Measurements from ENCODE around the gene P2RX7.

The P2RX7 gene

DNA sequence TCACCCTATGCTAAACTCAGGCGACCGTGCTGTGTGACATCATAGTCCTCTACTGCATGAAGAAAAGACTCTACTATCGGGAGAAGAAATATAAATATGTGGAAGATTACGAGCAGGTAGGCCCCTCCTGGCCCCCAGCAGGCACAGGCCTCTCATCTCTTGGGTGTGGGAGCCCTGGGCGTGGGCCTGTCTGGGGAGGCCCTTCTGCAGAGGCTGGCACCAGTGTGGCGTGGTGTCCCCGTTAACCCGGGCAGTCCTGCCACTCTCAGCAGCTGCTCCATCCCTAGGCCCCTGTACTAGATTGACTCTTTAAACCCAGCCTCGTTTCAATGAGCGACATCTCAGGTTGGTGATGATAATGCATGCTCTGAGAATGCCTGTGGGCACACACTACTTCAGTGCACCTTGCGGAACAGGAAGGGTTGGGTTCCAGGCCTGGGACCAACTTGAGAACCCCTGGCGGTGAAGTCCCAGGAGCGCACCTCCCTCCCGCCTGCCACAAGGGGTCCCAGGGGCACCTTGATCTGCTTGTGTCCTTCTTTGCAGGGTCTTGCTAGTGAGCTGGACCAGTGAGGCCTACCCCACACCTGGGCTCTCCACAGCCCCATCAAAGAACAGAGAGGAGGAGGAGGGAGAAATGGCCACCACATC lies 100.4 kb downstream of the P2RX7 start:
- ATAC-seq = no peak
- TF ChIP-seq TCF4 (CRISPR knock-in tag; IDR thresholded peaks at IDR 0.05; ENCODE audit: borderline replicate concordance) (no peak), ZC3H10 (CRISPR knock-in tag; IDR thresholded peaks at IDR 0.05) (no peak)
- TF ChIP-seq, protein P1, sequence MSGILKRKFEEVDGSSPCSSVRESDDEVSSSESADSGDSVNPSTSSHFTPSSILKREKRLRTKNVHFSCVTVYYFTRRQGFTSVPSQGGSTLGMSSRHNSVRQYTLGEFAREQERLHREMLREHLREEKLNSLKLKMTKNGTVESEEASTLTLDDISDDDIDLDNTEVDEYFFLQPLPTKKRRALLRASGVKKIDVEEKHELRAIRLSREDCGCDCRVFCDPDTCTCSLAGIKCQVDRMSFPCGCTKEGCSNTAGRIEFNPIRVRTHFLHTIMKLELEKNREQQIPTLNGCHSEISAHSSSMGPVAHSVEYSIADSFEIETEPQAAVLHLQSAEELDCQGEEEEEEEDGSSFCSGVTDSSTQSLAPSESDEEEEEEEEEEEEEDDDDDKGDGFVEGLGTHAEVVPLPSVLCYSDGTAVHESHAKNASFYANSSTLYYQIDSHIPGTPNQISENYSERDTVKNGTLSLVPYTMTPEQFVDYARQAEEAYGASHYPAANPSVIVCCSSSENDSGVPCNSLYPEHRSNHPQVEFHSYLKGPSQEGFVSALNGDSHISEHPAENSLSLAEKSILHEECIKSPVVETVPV (CRISPR knock-in tag; IDR thresholded peaks at IDR 0.05) = no peak

DNA sequence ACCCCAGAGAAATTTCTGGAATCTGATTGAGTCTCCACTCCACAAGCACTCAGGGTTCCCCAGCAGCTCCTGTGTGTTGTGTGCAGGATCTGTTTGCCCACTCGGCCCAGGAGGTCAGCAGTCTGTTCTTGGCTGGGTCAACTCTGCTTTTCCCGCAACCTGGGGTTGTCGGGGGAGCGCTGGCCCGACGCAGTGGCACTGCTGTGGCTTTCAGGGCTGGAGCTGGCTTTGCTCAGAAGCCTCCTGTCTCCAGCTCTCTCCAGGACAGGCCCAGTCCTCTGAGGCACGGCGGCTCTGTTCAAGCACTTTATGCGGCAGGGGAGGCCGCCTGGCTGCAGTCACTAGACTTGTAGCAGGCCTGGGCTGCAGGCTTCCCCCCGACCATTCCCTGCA lies 100.9 kb downstream of the P2RX7 start:
- ATAC-seq = no peak
- TF ChIP-seq ZC3H10 (CRISPR knock-in tag; IDR thresholded peaks at IDR 0.05) (no peak), ZFP30 (CRISPR knock-in tag; IDR thresholded peaks at IDR 0.05) (no peak), TCF4 (CRISPR knock-in tag; IDR thresholded peaks at IDR 0.05; ENCODE audit: borderline replicate concordance) (no peak), GLIS3 (CRISPR knock-in tag; IDR thresholded peaks at IDR 0.05) (no peak), PPARA (CRISPR knock-in tag; IDR thresholded peaks at IDR 0.05; ENCODE audit: borderline replicate concordance) (no peak), ZFP3 (CRISPR knock-in tag; IDR thresholded peaks at IDR 0.05) (no peak), TOX (CRISPR knock-in tag; IDR thresholded peaks at IDR 0.05; ENCODE audit: borderline replicate concordance) (no peak), ZNF8 (CRISPR knock-in tag; IDR thresholded peaks at IDR 0.05) (no peak), OSR1 (CRISPR knock-in tag; IDR thresholded peaks at IDR 0.05) (no peak), RARB (CRISPR knock-in tag; IDR thresholded peaks at IDR 0.05) (no peak), CSDC2 (CRISPR knock-in tag; IDR thresholded peaks at IDR 0.05) (no peak), BACH2 (CRISPR knock-in tag; IDR thresholded peaks at IDR 0.05; ENCODE audit: borderline replicate concordance) (no peak), SNAI2 (CRISPR knock-in tag; IDR thresholded peaks at IDR 0.05) (no peak), ESRRG (CRISPR knock-in tag; IDR thresholded peaks at IDR 0.05) (no peak)
- TF ChIP-seq, protein P2, sequence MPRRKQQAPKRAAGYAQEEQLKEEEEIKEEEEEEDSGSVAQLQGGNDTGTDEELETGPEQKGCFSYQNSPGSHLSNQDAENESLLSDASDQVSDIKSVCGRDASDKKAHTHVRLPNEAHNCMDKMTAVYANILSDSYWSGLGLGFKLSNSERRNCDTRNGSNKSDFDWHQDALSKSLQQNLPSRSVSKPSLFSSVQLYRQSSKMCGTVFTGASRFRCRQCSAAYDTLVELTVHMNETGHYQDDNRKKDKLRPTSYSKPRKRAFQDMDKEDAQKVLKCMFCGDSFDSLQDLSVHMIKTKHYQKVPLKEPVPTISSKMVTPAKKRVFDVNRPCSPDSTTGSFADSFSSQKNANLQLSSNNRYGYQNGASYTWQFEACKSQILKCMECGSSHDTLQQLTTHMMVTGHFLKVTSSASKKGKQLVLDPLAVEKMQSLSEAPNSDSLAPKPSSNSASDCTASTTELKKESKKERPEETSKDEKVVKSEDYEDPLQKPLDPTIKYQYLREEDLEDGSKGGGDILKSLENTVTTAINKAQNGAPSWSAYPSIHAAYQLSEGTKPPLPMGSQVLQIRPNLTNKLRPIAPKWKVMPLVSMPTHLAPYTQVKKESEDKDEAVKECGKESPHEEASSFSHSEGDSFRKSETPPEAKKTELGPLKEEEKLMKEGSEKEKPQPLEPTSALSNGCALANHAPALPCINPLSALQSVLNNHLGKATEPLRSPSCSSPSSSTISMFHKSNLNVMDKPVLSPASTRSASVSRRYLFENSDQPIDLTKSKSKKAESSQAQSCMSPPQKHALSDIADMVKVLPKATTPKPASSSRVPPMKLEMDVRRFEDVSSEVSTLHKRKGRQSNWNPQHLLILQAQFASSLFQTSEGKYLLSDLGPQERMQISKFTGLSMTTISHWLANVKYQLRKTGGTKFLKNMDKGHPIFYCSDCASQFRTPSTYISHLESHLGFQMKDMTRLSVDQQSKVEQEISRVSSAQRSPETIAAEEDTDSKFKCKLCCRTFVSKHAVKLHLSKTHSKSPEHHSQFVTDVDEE (CRISPR knock-in tag; IDR thresholded peaks at IDR 0.05) = no peak
- TF ChIP-seq, protein P3, sequence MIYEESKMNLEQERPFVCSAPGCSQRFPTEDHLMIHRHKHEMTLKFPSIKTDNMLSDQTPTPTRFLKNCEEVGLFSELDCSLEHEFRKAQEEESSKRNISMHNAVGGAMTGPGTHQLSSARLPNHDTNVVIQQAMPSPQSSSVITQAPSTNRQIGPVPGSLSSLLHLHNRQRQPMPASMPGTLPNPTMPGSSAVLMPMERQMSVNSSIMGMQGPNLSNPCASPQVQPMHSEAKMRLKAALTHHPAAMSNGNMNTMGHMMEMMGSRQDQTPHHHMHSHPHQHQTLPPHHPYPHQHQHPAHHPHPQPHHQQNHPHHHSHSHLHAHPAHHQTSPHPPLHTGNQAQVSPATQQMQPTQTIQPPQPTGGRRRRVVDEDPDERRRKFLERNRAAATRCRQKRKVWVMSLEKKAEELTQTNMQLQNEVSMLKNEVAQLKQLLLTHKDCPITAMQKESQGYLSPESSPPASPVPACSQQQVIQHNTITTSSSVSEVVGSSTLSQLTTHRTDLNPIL (CRISPR knock-in tag; IDR thresholded peaks at IDR 0.05; ENCODE audit: low read depth) = no peak
- TF ChIP-seq, protein P4, sequence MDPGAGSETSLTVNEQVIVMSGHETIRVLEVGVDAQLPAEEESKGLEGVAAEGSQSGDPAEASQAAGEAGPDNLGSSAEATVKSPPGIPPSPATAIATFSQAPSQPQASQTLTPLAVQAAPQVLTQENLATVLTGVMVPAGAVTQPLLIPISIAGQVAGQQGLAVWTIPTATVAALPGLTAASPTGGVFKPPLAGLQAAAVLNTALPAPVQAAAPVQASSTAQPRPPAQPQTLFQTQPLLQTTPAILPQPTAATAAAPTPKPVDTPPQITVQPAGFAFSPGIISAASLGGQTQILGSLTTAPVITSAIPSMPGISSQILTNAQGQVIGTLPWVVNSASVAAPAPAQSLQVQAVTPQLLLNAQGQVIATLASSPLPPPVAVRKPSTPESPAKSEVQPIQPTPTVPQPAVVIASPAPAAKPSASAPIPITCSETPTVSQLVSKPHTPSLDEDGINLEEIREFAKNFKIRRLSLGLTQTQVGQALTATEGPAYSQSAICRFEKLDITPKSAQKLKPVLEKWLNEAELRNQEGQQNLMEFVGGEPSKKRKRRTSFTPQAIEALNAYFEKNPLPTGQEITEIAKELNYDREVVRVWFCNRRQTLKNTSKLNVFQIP (CRISPR knock-in tag; IDR thresholded peaks at IDR 0.05; ENCODE audit: borderline replicate concordance, low read depth) = no peak

DNA sequence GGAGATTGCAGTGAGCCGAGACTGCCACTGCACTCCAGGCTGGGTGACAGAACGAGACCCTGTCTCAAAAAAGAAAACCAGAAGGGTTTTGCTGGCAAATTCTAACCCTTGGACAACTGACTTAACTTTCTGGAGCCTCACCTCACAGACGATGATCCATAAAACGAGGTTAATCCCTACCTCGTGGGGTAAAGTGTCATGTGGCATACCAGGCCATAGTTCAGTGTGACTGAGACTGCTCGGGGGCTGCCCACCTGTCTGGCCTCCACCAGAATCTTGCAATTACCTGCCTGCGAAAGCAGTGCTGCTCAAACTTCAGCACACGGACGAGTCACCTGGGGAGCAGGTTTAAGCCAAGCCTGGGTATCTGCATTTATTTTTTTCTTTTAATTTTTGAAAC lies 104.1 kb downstream of the P2RX7 start:
- no peak for ATAC-seq
- TF ChIP-seq, protein P5, sequence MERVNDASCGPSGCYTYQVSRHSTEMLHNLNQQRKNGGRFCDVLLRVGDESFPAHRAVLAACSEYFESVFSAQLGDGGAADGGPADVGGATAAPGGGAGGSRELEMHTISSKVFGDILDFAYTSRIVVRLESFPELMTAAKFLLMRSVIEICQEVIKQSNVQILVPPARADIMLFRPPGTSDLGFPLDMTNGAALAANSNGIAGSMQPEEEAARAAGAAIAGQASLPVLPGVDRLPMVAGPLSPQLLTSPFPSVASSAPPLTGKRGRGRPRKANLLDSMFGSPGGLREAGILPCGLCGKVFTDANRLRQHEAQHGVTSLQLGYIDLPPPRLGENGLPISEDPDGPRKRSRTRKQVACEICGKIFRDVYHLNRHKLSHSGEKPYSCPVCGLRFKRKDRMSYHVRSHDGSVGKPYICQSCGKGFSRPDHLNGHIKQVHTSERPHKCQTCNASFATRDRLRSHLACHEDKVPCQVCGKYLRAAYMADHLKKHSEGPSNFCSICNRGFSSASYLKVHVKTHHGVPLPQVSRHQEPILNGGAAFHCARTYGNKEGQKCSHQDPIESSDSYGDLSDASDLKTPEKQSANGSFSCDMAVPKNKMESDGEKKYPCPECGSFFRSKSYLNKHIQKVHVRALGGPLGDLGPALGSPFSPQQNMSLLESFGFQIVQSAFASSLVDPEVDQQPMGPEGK (CRISPR knock-in tag; IDR thresholded peaks at IDR 0.05; ENCODE audit: borderline replicate concordance) = no peak
- TF ChIP-seq ZC3H10 (CRISPR knock-in tag; IDR thresholded peaks at IDR 0.05) (no peak), OSR1 (CRISPR knock-in tag; IDR thresholded peaks at IDR 0.05) (no peak), ESRRG (CRISPR knock-in tag; IDR thresholded peaks at IDR 0.05) (no peak), ZFP3 (CRISPR knock-in tag; IDR thresholded peaks at IDR 0.05) (no peak), TOX (CRISPR knock-in tag; IDR thresholded peaks at IDR 0.05; ENCODE audit: borderline replicate concordance) (no peak), ARNTL (CRISPR knock-in tag; IDR thresholded peaks at IDR 0.05; ENCODE audit: borderline replicate concordance, low read depth) (no peak), ZNF8 (CRISPR knock-in tag; IDR thresholded peaks at IDR 0.05) (no peak), GLIS3 (CRISPR knock-in tag; IDR thresholded peaks at IDR 0.05) (no peak), ZNF565 (CRISPR knock-in tag; conservative IDR thresholded peaks at IDR 0.05; ENCODE audit: low read depth) (no peak), ZNF70 (CRISPR knock-in tag; IDR thresholded peaks at IDR 0.05) (no peak), CSDC2 (CRISPR knock-in tag; IDR thresholded peaks at IDR 0.05) (no peak)
- TF ChIP-seq, protein P4 (CRISPR knock-in tag; IDR thresholded peaks at IDR 0.05; ENCODE audit: borderline replicate concordance, low read depth) = no peak
- TF ChIP-seq, protein P2 (CRISPR knock-in tag; IDR thresholded peaks at IDR 0.05) = no peak

All from SK-N-SH treated with all-trans-retinoic acid at 6 μM for 48 hours (cell line).